OCI-LY7 (cell line): ENCODE data around the gene AGBL4. TPM values are rescaled to one million over a fixed set of nuclear protein-coding genes. Genes with fewer than 3 reads are reported as not detected.

Experiments
- BruUV-seq: library from RNA; stranded (reverse); fragments of 400-500 nt; replicated peaks from 2 replicates; lab custom pipeline; 2021; lab: Mats Ljungman, UMichigan
- CTCF ChIA-PET: fragments of 300-600 bp; sonication (Branson Sonifier 250); formaldehyde crosslinking; loops from one replicate; lab custom pipeline; 2022; ENCODE audit warnings: antibody characterized with exemption; ENCODE audit not compliant: unreplicated experiment; lab: Charles Lee
- POLR2A ChIA-PET: fragments of 300-600 bp; sonication (Branson Sonifier 250); formaldehyde crosslinking; loops from one replicate; lab custom pipeline; 2022; ENCODE audit warnings: antibody characterized with exemption; lab: Charles Lee
- DNase-seq: peaks from one replicate; pipeline ENCODE4 v3.0.0-alpha.2; 2015; ENCODE audit warnings: low spot score
- H2AFZ ChIP-seq: fragments of 200-600 bp; sonication (generic), shearing (Covaris generic); 2 replicates; pipeline ENCODE4 v1.6.1; 2014; ENCODE audit warnings: mild to moderate bottlenecking, antibody characterized with exemption, low read length, moderate library complexity
- H3K27ac ChIP-seq: fragments of 200-600 bp; sonication (generic); 2 replicates; pipeline ENCODE4 v1.5.1; 2014; ENCODE audit warnings: mixed run types, low read depth, mild to moderate bottlenecking, moderate library complexity, low read length, inconsistent platforms; ENCODE audit not compliant: poor library complexity, severe bottlenecking
- H3K36me3 ChIP-seq: fragments of 200-600 bp; sonication (generic); 2 replicates; pipeline ENCODE4 v1.6.1; 2014; ENCODE audit warnings: mild to moderate bottlenecking, antibody characterized with exemption, low read length, moderate library complexity, mixed read lengths; ENCODE audit not compliant: insufficient read depth
- H3K4me1 ChIP-seq: fragments of 200-600 bp; sonication (generic); 2 replicates; pipeline ENCODE4 v1.5.1; 2014; ENCODE audit warnings: mild to moderate bottlenecking, low read length; ENCODE audit not compliant: insufficient read depth, poor library complexity, severe bottlenecking
- H3K4me2 ChIP-seq: fragments of 200-600 bp; sonication (generic); 2 replicates; pipeline ENCODE4 v1.6.1; 2014; ENCODE audit warnings: mild to moderate bottlenecking, low read length
- H3K4me3 ChIP-seq: fragments of 200-600 bp; sonication (generic); 2 replicates; pipeline ENCODE4 v1.5.1; 2014; ENCODE audit warnings: mild to moderate bottlenecking, low read depth, low read length; ENCODE audit not compliant: poor library complexity, severe bottlenecking
- H3K79me2 ChIP-seq: fragments of 200-600 bp; sonication (generic); 2 replicates; pipeline ENCODE4 v1.6.1; 2016; ENCODE audit warnings: low read depth, mild to moderate bottlenecking, low read length, moderate library complexity, mixed read lengths; ENCODE audit not compliant: insufficient read depth
- H3K9me2 ChIP-seq: fragments of 200-600 bp; sonication (generic); 2 replicates; pipeline ENCODE4 v1.6.1; 2016; ENCODE audit warnings: mild to moderate bottlenecking, low read length, mixed read lengths; ENCODE audit not compliant: insufficient read depth
- H3K9me3 ChIP-seq: fragments of 200-600 bp; sonication (generic); 2 replicates; pipeline ENCODE4 v1.6.1; 2014; ENCODE audit warnings: mild to moderate bottlenecking, mixed run types, low read length, mixed read lengths
- H4K20me1 ChIP-seq: fragments of 200-600 bp; sonication (generic); 2 replicates; pipeline ENCODE4 v1.6.1; 2014; ENCODE audit warnings: mild to moderate bottlenecking, antibody characterized with exemption, low read length, moderate library complexity, mixed read lengths; ENCODE audit not compliant: insufficient read depth
- EZH2phosphoT487 ChIP-seq: fragments of 200-600 bp; sonication (generic); IDR thresholded peaks from 2 replicates; pipeline ENCODE4 v1.6.1; 2018; ENCODE audit warnings: low read depth, borderline replicate concordance, mild to moderate bottlenecking, mixed run types, antibody characterized with exemption, low read length, moderate library complexity, mixed read lengths
- intact Hi-C: fragments of 100-400 bp; cut with micrococcal nuclease; formaldehyde crosslinking; loops from one replicate; pipeline ENCODE4 v1.10.0; 2022; ENCODE audit not compliant: unreplicated experiment
- total RNA-seq, 2 experiments: library from RNA; depleted of rRNA in 1 of 2; stranded (reverse); fragments of >200 nt in 1 of 2; shearing (Covaris generic) in 1 of 2; gene quantifications; 2 replicates each; pipeline ENCODE4 v1.2.3, GENCODE V29; 2014 to 2022
- TF ChIP-seq, protein P1 (sequence below): fragments of 200-600 bp; sonication (generic); conservative IDR thresholded peaks from 2 replicates; pipeline ENCODE4 v1.5.1; 2014; ENCODE audit warnings: mild to moderate bottlenecking, antibody characterized with exemption, low read length, moderate library complexity, mixed read lengths

The AGBL4 gene
- total RNA-seq, 2 experiments from 2014 or later, result not detected

DNA sequence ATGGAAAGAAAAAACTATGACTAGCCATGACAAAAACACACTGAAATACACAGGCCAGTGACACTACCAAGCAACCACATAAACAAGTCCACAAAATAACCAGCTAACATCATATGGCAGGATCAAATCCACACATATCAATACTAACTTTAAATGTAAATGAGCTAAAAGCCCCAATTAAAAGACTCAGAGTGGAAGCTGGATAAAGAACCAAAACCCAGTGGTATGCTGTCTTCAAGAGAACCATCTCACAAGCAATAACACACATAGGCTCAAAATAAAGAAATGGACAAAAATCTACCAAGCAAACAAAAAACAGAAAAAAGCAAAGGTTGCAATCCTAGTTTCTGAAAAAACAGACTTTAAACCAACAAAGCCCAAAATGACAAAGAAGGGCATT, 770.8 kb downstream of the AGBL4 start:
- intact Hi-C loops, result no loop called here
- BruUV-seq, result no TSS peak
- CTCF ChIA-PET, result no interaction called here
- no peaks in the 10 kb centered on the region for H3K36me3 ChIP-seq
- H3K9me2 ChIP-seq, result no peaks in the 10 kb centered on the region
- H3K4me3 ChIP-seq, result no peak overlapping the region
- H3K4me1 ChIP-seq, result no peaks in the 10 kb centered on the region
- no peak overlapping the region for H2AFZ ChIP-seq
- POLR2A ChIA-PET, result no interaction called here
- TF ChIP-seq, protein P1, sequence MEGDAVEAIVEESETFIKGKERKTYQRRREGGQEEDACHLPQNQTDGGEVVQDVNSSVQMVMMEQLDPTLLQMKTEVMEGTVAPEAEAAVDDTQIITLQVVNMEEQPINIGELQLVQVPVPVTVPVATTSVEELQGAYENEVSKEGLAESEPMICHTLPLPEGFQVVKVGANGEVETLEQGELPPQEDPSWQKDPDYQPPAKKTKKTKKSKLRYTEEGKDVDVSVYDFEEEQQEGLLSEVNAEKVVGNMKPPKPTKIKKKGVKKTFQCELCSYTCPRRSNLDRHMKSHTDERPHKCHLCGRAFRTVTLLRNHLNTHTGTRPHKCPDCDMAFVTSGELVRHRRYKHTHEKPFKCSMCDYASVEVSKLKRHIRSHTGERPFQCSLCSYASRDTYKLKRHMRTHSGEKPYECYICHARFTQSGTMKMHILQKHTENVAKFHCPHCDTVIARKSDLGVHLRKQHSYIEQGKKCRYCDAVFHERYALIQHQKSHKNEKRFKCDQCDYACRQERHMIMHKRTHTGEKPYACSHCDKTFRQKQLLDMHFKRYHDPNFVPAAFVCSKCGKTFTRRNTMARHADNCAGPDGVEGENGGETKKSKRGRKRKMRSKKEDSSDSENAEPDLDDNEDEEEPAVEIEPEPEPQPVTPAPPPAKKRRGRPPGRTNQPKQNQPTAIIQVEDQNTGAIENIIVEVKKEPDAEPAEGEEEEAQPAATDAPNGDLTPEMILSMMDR, result no peak
- TF ChIP-seq EZH2phosphoT487, result no peak
- H3K27ac ChIP-seq, result no peak overlapping the region
- no peaks in the 10 kb centered on the region for H3K9me3 ChIP-seq
- no peaks in the 10 kb centered on the region for H3K79me2 ChIP-seq
- no peaks in the 10 kb centered on the region for H4K20me1 ChIP-seq
- no peak for DNase-seq
- no peak overlapping the region for H3K4me2 ChIP-seq

GRCh38 chr1:49251019-49251784, 772.6 kb downstream of the AGBL4 start:
- no TSS peak for BruUV-seq
- Histone ChIP-seq H3K79me2 (no peaks in the 10 kb centered on the region), H4K20me1 (no peaks in the 10 kb centered on the region), H3K4me3 (no peak overlapping the region), H3K9me2 (no peaks in the 10 kb centered on the region), H3K4me1 (no peaks in the 10 kb centered on the region), H3K36me3 (no peaks in the 10 kb centered on the region), H3K9me3 (no peaks in the 10 kb centered on the region), H2AFZ (no peak overlapping the region), H3K27ac (no peak overlapping the region), H3K4me2 (no peak overlapping the region)
- intact Hi-C loops, result no loop called here
- POLR2A ChIA-PET, result no interaction called here
- DNase-seq, result no peak
- TF ChIP-seq EZH2phosphoT487, result no peak
- TF ChIP-seq, protein P1, result no peak
- CTCF ChIA-PET, result no interaction called here

- CTCF ChIA-PET, result no interaction called here
Observed at GRCh38 chr1:49240709-49241221, 783.0 kb downstream of the AGBL4 start.

More at GRCh38 chr1:49240709-49241221, 783.0 kb downstream of the AGBL4 start:
- no peak overlapping the region for H3K4me2 ChIP-seq
- H3K27ac ChIP-seq, result no peak overlapping the region
- TF ChIP-seq EZH2phosphoT487, result no peak
- TF ChIP-seq, protein P1, result no peak
- H4K20me1 ChIP-seq, result no peaks in the 10 kb centered on the region
- BruUV-seq, result no TSS peak
- no peaks in the 10 kb centered on the region for H3K9me2 ChIP-seq
- no peaks in the 10 kb centered on the region for H3K4me1 ChIP-seq
- DNase-seq, result no peak
- H3K9me3 ChIP-seq, result no peaks in the 10 kb centered on the region
- no peak overlapping the region for H3K4me3 ChIP-seq
- no peaks in the 10 kb centered on the region for H3K36me3 ChIP-seq
- intact Hi-C loops, result no loop called here
- H3K79me2 ChIP-seq, result no peaks in the 10 kb centered on the region
- POLR2A ChIA-PET, result no interaction called here
- H2AFZ ChIP-seq, result no peak overlapping the region
